KMS-11 (cell line): ENCODE measurements around the gene OCA2.

Source experiments
- H2AFZ ChIP-seq: fragments of 200-600 bp; sonication (generic); 2 replicates; pipeline ENCODE4 v1.6.1; 2016; ENCODE audit warnings: antibody characterized with exemption, mixed run types, low read depth
- H3K27ac ChIP-seq: fragments of 200-600 bp; sonication (generic); 2 replicates; pipeline ENCODE4 v1.6.1; 2016; ENCODE audit warnings: mild to moderate bottlenecking, mixed run types
- H3K27me3 ChIP-seq: fragments of 200-600 bp; sonication (generic); 2 replicates; pipeline ENCODE4 v1.6.1; 2017; ENCODE audit warnings: mild to moderate bottlenecking, low read depth, mixed run types, moderate library complexity; ENCODE audit not compliant: insufficient read depth
- H3K36me3 ChIP-seq: fragments of 200-600 bp; sonication (generic); 2 replicates; pipeline ENCODE4 v1.6.1; 2017; ENCODE audit warnings: mild to moderate bottlenecking, mixed run types; ENCODE audit not compliant: insufficient read depth
- H3K4me1 ChIP-seq: fragments of 200-600 bp; sonication (generic); 2 replicates; pipeline ENCODE4 v1.6.1; 2016; ENCODE audit warnings: mild to moderate bottlenecking, low read depth, mixed run types; ENCODE audit not compliant: poor library complexity, severe bottlenecking
- H3K4me2 ChIP-seq: fragments of 200-600 bp; sonication (generic); 2 replicates; pipeline ENCODE4 v1.7.0; 2016; ENCODE audit warnings: mild to moderate bottlenecking, mixed run types
- H3K4me3 ChIP-seq: fragments of 200-600 bp; sonication (generic); IDR thresholded peaks from 2 replicates; pipeline ENCODE4 v1.6.1; 2017; ENCODE audit warnings: low read depth, low read length, mixed read lengths; ENCODE audit not compliant: insufficient read depth
- H3K79me2 ChIP-seq: fragments of 200-600 bp; sonication (generic); 2 replicates; pipeline ENCODE4 v1.6.1; 2016; ENCODE audit warnings: low read depth, mixed run types; ENCODE audit not compliant: insufficient read depth
- H3K9ac ChIP-seq: fragments of 200-600 bp; sonication (generic); 2 replicates; pipeline ENCODE4 v1.6.1; 2016; ENCODE audit warnings: mild to moderate bottlenecking, mixed run types
- H4K20me1 ChIP-seq: fragments of 200-600 bp; sonication (generic); 2 replicates; pipeline ENCODE4 v1.6.1; 2016; ENCODE audit warnings: mild to moderate bottlenecking, mixed run types; ENCODE audit not compliant: insufficient read depth
- TF ChIP-seq, protein P1 (sequence below): fragments of 200-600 bp; sonication (generic); conservative IDR thresholded peaks from 2 replicates; pipeline ENCODE4 v1.6.1; 2017; ENCODE audit warnings: low read depth, mild to moderate bottlenecking, antibody characterized with exemption, low read length, moderate library complexity, mixed read lengths

Gene OCA2

GRCh38 chr15:27757052-27757451 is 342.1 kb downstream of the OCA2 start:
- Histone ChIP-seq H3K79me2 (no peaks in the 10 kb centered on the region), H4K20me1 (no peaks in the 10 kb centered on the region), H2AFZ (no peak overlapping the region), H3K4me3 (no peak overlapping the region), H3K9ac (no peak overlapping the region), H3K4me1 (no peaks in the 10 kb centered on the region), H3K27ac (no peak overlapping the region), H3K4me2 (no peak overlapping the region), H3K36me3 (no peaks in the 10 kb centered on the region), H3K27me3 (no peaks in the 10 kb centered on the region)
- TF ChIP-seq, protein P1, sequence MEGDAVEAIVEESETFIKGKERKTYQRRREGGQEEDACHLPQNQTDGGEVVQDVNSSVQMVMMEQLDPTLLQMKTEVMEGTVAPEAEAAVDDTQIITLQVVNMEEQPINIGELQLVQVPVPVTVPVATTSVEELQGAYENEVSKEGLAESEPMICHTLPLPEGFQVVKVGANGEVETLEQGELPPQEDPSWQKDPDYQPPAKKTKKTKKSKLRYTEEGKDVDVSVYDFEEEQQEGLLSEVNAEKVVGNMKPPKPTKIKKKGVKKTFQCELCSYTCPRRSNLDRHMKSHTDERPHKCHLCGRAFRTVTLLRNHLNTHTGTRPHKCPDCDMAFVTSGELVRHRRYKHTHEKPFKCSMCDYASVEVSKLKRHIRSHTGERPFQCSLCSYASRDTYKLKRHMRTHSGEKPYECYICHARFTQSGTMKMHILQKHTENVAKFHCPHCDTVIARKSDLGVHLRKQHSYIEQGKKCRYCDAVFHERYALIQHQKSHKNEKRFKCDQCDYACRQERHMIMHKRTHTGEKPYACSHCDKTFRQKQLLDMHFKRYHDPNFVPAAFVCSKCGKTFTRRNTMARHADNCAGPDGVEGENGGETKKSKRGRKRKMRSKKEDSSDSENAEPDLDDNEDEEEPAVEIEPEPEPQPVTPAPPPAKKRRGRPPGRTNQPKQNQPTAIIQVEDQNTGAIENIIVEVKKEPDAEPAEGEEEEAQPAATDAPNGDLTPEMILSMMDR, result no peak

GRCh38 chr15:27752691-27753090 is 346.4 kb downstream of the OCA2 start:
- no peak overlapping the region for H3K27ac ChIP-seq
- H3K36me3 ChIP-seq, result no peaks in the 10 kb centered on the region
- TF ChIP-seq, protein P1, result no peak
- no peaks in the 10 kb centered on the region for H3K79me2 ChIP-seq
- no peaks in the 10 kb centered on the region for H3K4me1 ChIP-seq
- H2AFZ ChIP-seq, result no peak overlapping the region
- H4K20me1 ChIP-seq, result no peaks in the 10 kb centered on the region
- H3K4me3 ChIP-seq, result no peak overlapping the region
- no peak overlapping the region for H3K9ac ChIP-seq
- H3K4me2 ChIP-seq, result no peak overlapping the region
- H3K27me3 ChIP-seq, result no peaks in the 10 kb centered on the region

DNA sequence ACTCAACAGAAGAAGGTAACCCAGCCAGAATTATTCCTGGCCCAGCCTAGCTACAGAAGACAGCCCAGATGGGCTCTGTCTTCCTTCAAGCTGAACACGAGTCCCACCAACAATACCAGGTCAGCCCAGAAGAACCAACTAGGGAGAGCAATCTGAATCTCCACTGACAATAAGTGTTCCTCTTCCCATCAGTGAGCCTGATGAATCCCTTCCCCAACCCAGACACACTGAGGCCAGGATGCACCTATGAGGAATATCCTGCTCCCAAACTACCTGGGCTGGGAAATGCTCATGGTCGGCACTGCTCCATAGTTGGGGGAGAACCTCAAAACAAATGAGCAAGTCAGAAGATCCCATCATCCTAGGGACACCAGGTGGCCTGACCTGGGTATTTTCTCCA is 351.1 kb downstream of the OCA2 start:
- Histone ChIP-seq H3K4me2 (no peak overlapping the region), H3K9ac (no peak overlapping the region), H3K79me2 (no peaks in the 10 kb centered on the region), H3K4me1 (no peaks in the 10 kb centered on the region), H2AFZ (no peak overlapping the region), H4K20me1 (no peaks in the 10 kb centered on the region), H3K4me3 (no peak overlapping the region), H3K27ac (no peak overlapping the region), H3K36me3 (no peaks in the 10 kb centered on the region), H3K27me3 (no peaks in the 10 kb centered on the region)
- TF ChIP-seq, protein P1, result no peak

- H2AFZ ChIP-seq, result no peak overlapping the region
- H3K79me2 ChIP-seq, result no peaks in the 10 kb centered on the region
- no peaks in the 10 kb centered on the region for H3K27me3 ChIP-seq
- no peaks in the 10 kb centered on the region for H4K20me1 ChIP-seq
- TF ChIP-seq, protein P1, result no peak
- H3K4me2 ChIP-seq, result no peak overlapping the region
- H3K9ac ChIP-seq, result no peak overlapping the region
- H3K36me3 ChIP-seq, result no peaks in the 10 kb centered on the region
- H3K27ac ChIP-seq, result no peak overlapping the region
- H3K4me3 ChIP-seq, result no peak overlapping the region
- no peaks in the 10 kb centered on the region for H3K4me1 ChIP-seq
These were observed 352.6 kb downstream of the OCA2 start for GRCh38 chr15:27746401-27746955.

DNA sequence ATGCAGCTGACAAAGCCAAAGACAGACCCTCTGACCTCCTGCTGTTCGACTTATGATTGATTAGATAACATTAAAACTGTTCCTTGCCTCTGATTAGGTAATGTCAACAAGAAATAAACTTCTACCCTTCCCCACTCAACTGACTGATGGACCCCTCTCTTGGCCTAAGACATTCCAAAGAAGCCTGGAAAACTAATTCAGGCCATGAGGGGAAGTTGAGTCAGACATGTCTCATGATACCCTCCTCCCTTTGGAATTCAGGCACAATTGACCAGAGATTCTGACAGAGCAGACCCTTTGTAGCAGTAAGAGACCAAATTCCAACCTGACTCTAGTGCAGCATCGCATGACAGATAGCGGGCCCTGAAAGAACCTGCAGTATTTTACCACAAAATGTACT is 354.5 kb downstream of the OCA2 start:
- no peaks in the 10 kb centered on the region for H3K27me3 ChIP-seq
- H3K79me2 ChIP-seq, result no peaks in the 10 kb centered on the region
- H3K4me2 ChIP-seq, result no peak overlapping the region
- TF ChIP-seq, protein P1, result no peak
- H3K27ac ChIP-seq, result no peak overlapping the region
- no peaks in the 10 kb centered on the region for H3K4me1 ChIP-seq
- H3K9ac ChIP-seq, result no peak overlapping the region
- no peak overlapping the region for H2AFZ ChIP-seq
- no peak overlapping the region for H3K4me3 ChIP-seq
- H3K36me3 ChIP-seq, result no peaks in the 10 kb centered on the region
- H4K20me1 ChIP-seq, result no peaks in the 10 kb centered on the region
